GM06990 (cell line): ENCODE data around the gene SLC32A1.

ENCODE experiments used
- DNase-seq: peaks from one replicate; pipeline ENCODE4 v3.0.0-alpha.2; 2011; ENCODE audit not compliant: insufficient read length; ENCODE audit errors: extremely low read depth
- H3K27me3 ChIP-seq: replicated peaks from 2 replicates; pipeline ENCODE4 v1.6.0; 2011; ENCODE audit warnings: low read length; ENCODE audit not compliant: control insufficient read depth, insufficient read depth
- H3K36me3 ChIP-seq: 2 replicates; pipeline ENCODE4 v1.5.1; 2011; ENCODE audit warnings: low read length; ENCODE audit not compliant: control insufficient read depth, insufficient read depth
- H3K4me3 ChIP-seq: replicated peaks from 2 replicates; pipeline ENCODE4 v1.5.1; 2011; ENCODE audit warnings: low read depth, mild to moderate bottlenecking, control low read depth, low read length
- CTCF ChIP-seq: IDR thresholded peaks from 2 replicates; pipeline ENCODE4 v1.5.1; 2011; ENCODE audit warnings: low read length, control low read depth, mild to moderate bottlenecking, inconsistent platforms; ENCODE audit not compliant: insufficient read depth, poor library complexity, severe bottlenecking

The SLC32A1 gene

GRCh38 chr20:38751360-38751976 is 27.2 kb downstream of the SLC32A1 start:
- Histone ChIP-seq H3K36me3 (peaks cover 8% of the 10 kb centered on the region), H3K27me3 (no peaks in the 10 kb centered on the region), H3K4me3 (no peak overlapping the region)
- DNase-seq, result no peak
- TF ChIP-seq CTCF, result peak; percentile 63

- no peak overlapping the region for H3K4me3 ChIP-seq
- H3K36me3 ChIP-seq, result peaks cover 8% of the 10 kb centered on the region
- no peak for TF ChIP-seq CTCF
- DNase-seq, result no peak
- H3K27me3 ChIP-seq, result no peaks in the 10 kb centered on the region
Observed at GRCh38 chr20:38752029-38752428, 27.7 kb downstream of the SLC32A1 start.

GRCh38 chr20:38754924-38755323 is 30.6 kb downstream of the SLC32A1 start:
- H3K4me3 ChIP-seq, result no peak overlapping the region
- no peaks in the 10 kb centered on the region for H3K27me3 ChIP-seq
- peaks cover 11% of the 10 kb centered on the region for H3K36me3 ChIP-seq
- no peak for DNase-seq
- no peak for TF ChIP-seq CTCF

GRCh38 chr20:38755324-38755910 is 31.1 kb downstream of the SLC32A1 start:
- Histone ChIP-seq H3K36me3 (peaks cover 12% of the 10 kb centered on the region), H3K27me3 (no peaks in the 10 kb centered on the region), H3K4me3 (no peak overlapping the region)
- no peak for TF ChIP-seq CTCF
- no peak for DNase-seq

- H3K27me3 ChIP-seq, result no peaks in the 10 kb centered on the region
- peaks cover 12% of the 10 kb centered on the region for H3K36me3 ChIP-seq
- TF ChIP-seq CTCF, result no peak
- DNase-seq, result no peak
- H3K4me3 ChIP-seq, result no peak overlapping the region
Observed at GRCh38 chr20:38757145-38757775, 33.0 kb downstream of the SLC32A1 start.
